K562 (cell line): Measurements from ENCODE around the gene ICAM3. TPM values are rescaled to one million over a fixed set of nuclear protein-coding genes. Genes with fewer than 3 reads are reported as not detected.

Experiments
- CBX2 ChIP-seq: fragments of 200-600 bp; sonication (generic); IDR thresholded peaks from one replicate; pipeline ENCODE4 v1.6.1; 2012; ENCODE audit warnings: mild to moderate bottlenecking, low read length, inconsistent platforms; ENCODE audit not compliant: insufficient read depth, poor library complexity, severe bottlenecking
- FOSL1 ChIP-seq: fragments of 200-800 bp; sonication (Bioruptor generic); conservative IDR thresholded peaks from 2 replicates; pipeline ENCODE4 v1.6.1; 2016; ENCODE audit warnings: missing genetic modification characterization, missing compliant biosample characterization
- GABPB1 ChIP-seq: sonication (generic); formaldehyde crosslinking; IDR thresholded peaks from 2 replicates; pipeline ENCODE4 v1.8.0; 2022; ENCODE audit warnings: mild to moderate bottlenecking, missing genetic modification reagents
- HDAC8 ChIP-seq: fragments of 450-650 bp; IDR thresholded peaks from 2 replicates; pipeline ENCODE4 v1.6.1; 2016; ENCODE audit warnings: mild to moderate bottlenecking, missing genetic modification characterization, moderate library complexity, missing compliant biosample characterization
- HEY1 ChIP-seq: fragments of 250-450 bp; sonication (Bioruptor Pico); IDR thresholded peaks from 2 replicates; pipeline ENCODE4 v1.5.0; 2020; ENCODE audit warnings: mild to moderate bottlenecking, moderate library complexity, borderline replicate concordance
- KLF16 ChIP-seq: IDR thresholded peaks from 2 replicates; pipeline ENCODE4 v1.6.1; 2016; ENCODE audit warnings: antibody characterized with exemption
- MYBL2 ChIP-seq, 2 experiments: fragments of 450-650 bp in 1 of 2; sonication (generic) in 1 of 2; formaldehyde crosslinking in 1 of 2; IDR thresholded peaks; 2 replicates each; pipeline versions ENCODE4 v1.6.1 to v1.8.1; 2017 to 2022; ENCODE audit warnings: borderline replicate concordance in 1 of 2, inconsistent platforms in 1 of 2, low read depth in 1 of 2, mild to moderate bottlenecking in 1 of 2, missing genetic modification reagents in 1 of 2, moderate library complexity in 1 of 2
- MYNN ChIP-seq, 2 experiments: sonication (generic); formaldehyde crosslinking in 1 of 2; IDR thresholded peaks; 2 replicates each; pipeline versions ENCODE4 v1.5.0 to v1.6.1; 2016 to 2020; ENCODE audit warnings: antibody characterized with exemption in 1 of 2, missing genetic modification reagents in 1 of 2
- RB1 ChIP-seq: fragments of 450-650 bp; IDR thresholded peaks from 2 replicates; pipeline ENCODE4 v1.6.1; 2017; ENCODE audit warnings: low read depth, mild to moderate bottlenecking
- TEAD4 ChIP-seq, 2 experiments: sonication (generic) in 1 of 2; formaldehyde crosslinking in 1 of 2; IDR thresholded peaks; 2 replicates each; pipeline versions ENCODE4 v1.6.1 to v1.8.0; 2012 to 2022; ENCODE audit warnings: borderline replicate concordance in 1 of 2, inconsistent platforms in 1 of 2, low read length in 1 of 2, mild to moderate bottlenecking in 1 of 2, missing genetic modification reagents in 1 of 2
- U2AF2 ChIP-seq: fragments of 200-400 bp; formaldehyde crosslinking; optimal IDR thresholded peaks from 2 replicates; pipeline ENCODE3; 2017; ENCODE audit warnings: low read depth, mild to moderate bottlenecking, low read length
- ZBTB9 ChIP-seq: fragments of 450-650 bp; formaldehyde crosslinking; IDR thresholded peaks from 2 replicates; pipeline ENCODE4 v1.4.0; 2020; ENCODE audit warnings: mild to moderate bottlenecking, moderate library complexity
- ZNF143 ChIP-seq: sonication (generic); formaldehyde crosslinking; IDR thresholded peaks from 2 replicates; pipeline ENCODE4 v1.9.0; 2022; ENCODE audit warnings: mild to moderate bottlenecking, missing genetic modification reagents
- ZNF561 ChIP-seq: fragments of 450-650 bp; formaldehyde crosslinking; conservative IDR thresholded peaks from 2 replicates; pipeline ENCODE4 v1.4.0; 2020; ENCODE audit warnings: mild to moderate bottlenecking, moderate library complexity
- ZNF695 ChIP-seq: fragments of 450-650 bp; formaldehyde crosslinking; IDR thresholded peaks from 2 replicates; pipeline ENCODE4 v1.4.0; 2020; ENCODE audit warnings: mild to moderate bottlenecking, moderate library complexity
- polyA plus RNA-seq, 8 experiments: library from polyadenylated mRNA; depleted of rRNA in 4 of 8; stranded (reverse) in 5 of 8; unstranded in 3 of 8; fragments of >200 nt; fragmentation: Nextera tagmentation in 2 of 8; fragmentation: Illumina TruSeq in 1 of 8; extraction: Ambion mirVana in 2 of 8; extraction: Trizol in 1 of 8; gene quantifications; 2 replicates each; pipeline versions ENCODE4 v1.2.1 to v1.2.3, GENCODE V29; 2011 to 2014; ENCODE audit warnings: inconsistent platforms in 1 of 8, missing spikeins in 1 of 8
- total RNA-seq, 7 experiments: library from RNA; depleted of rRNA in 6 of 7; stranded (reverse); fragments of >200 nt in 6 of 7; fragmentation: Illumina TruSeq in 2 of 7; extraction: Trizol in 2 of 7; gene quantifications; 2 replicates each; pipeline versions ENCODE4 v1.2.1 to v1.2.3, GENCODE V29; 2011 to 2021; ENCODE audit warnings: low replicate concordance in 1 of 7
- TF ChIP-seq, protein P1 (sequence below): fragments of 200-600 bp; sonication (generic); IDR thresholded peaks from one replicate; pipeline ENCODE4 v1.6.1; 2012; ENCODE audit warnings: mild to moderate bottlenecking, low read depth, low read length, inconsistent platforms

ICAM3 gene
- total and polyA plus RNA-seq, 9 of the 15 experiments (the other 6 are each of a cell fraction or from before 2014, with no cell fraction given), result 6.5 to 39.5 (median 24.2) TPM

DNA sequence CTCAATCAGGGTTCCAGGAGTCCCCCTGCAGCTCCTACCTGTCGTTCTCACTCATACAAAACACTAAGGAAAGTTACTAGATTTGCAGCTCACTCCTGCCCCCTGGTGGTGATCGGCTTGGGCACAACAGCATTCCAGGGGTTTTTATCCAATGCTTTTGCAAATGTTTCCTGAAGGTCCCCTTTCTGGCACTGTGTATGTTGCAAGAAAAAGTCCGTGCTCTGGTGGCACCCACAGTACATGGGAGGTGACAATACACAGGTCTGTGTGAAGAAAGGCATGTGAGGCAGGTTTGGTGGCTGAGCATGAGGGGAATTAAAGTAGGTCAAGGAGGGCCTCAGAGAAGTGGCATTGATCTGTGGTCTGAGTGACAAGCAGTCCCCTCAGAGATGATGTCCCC lies 49.5 kb upstream of the ICAM3 start (continued):
- TF ChIP-seq ZBTB9 (CRISPR knock-in tag) (no peak), KLF16 (0 out of 2 replicates have a peak, but pooled peaks have one; percentile 14), TEAD4 (IDR thresholded peaks at IDR 0.05; ENCODE audit: low read length) (peak; percentile 86), TEAD4 (CRISPR knock-in tag; IDR thresholded peaks at IDR 0.05; ENCODE audit: borderline replicate concordance) (no peak), ZNF143 (CRISPR knock-in tag) (no peak), U2AF2 (no peak), GABPB1 (CRISPR knock-in tag) (no peak), MYBL2 (IDR thresholded peaks at IDR 0.05; ENCODE audit: low read depth) (no peak), MYBL2 (CRISPR knock-in tag; IDR thresholded peaks at IDR 0.05; ENCODE audit: borderline replicate concordance) (no peak), MYNN (IDR thresholded peaks at IDR 0.05) (no peak), MYNN (CRISPR knock-in tag; IDR thresholded peaks at IDR 0.05) (no peak), HDAC8 (tag) (no peak), FOSL1 (tag) (no peak), RB1 (0 out of 2 replicates have a peak, but pooled peaks have one; percentile 12), ZNF561 (CRISPR knock-in tag) (no peak), CBX2 (no peak), HEY1 (CRISPR knock-in tag) (no peak), ZNF695 (CRISPR knock-in tag) (no peak)
- TF ChIP-seq, protein P1, sequence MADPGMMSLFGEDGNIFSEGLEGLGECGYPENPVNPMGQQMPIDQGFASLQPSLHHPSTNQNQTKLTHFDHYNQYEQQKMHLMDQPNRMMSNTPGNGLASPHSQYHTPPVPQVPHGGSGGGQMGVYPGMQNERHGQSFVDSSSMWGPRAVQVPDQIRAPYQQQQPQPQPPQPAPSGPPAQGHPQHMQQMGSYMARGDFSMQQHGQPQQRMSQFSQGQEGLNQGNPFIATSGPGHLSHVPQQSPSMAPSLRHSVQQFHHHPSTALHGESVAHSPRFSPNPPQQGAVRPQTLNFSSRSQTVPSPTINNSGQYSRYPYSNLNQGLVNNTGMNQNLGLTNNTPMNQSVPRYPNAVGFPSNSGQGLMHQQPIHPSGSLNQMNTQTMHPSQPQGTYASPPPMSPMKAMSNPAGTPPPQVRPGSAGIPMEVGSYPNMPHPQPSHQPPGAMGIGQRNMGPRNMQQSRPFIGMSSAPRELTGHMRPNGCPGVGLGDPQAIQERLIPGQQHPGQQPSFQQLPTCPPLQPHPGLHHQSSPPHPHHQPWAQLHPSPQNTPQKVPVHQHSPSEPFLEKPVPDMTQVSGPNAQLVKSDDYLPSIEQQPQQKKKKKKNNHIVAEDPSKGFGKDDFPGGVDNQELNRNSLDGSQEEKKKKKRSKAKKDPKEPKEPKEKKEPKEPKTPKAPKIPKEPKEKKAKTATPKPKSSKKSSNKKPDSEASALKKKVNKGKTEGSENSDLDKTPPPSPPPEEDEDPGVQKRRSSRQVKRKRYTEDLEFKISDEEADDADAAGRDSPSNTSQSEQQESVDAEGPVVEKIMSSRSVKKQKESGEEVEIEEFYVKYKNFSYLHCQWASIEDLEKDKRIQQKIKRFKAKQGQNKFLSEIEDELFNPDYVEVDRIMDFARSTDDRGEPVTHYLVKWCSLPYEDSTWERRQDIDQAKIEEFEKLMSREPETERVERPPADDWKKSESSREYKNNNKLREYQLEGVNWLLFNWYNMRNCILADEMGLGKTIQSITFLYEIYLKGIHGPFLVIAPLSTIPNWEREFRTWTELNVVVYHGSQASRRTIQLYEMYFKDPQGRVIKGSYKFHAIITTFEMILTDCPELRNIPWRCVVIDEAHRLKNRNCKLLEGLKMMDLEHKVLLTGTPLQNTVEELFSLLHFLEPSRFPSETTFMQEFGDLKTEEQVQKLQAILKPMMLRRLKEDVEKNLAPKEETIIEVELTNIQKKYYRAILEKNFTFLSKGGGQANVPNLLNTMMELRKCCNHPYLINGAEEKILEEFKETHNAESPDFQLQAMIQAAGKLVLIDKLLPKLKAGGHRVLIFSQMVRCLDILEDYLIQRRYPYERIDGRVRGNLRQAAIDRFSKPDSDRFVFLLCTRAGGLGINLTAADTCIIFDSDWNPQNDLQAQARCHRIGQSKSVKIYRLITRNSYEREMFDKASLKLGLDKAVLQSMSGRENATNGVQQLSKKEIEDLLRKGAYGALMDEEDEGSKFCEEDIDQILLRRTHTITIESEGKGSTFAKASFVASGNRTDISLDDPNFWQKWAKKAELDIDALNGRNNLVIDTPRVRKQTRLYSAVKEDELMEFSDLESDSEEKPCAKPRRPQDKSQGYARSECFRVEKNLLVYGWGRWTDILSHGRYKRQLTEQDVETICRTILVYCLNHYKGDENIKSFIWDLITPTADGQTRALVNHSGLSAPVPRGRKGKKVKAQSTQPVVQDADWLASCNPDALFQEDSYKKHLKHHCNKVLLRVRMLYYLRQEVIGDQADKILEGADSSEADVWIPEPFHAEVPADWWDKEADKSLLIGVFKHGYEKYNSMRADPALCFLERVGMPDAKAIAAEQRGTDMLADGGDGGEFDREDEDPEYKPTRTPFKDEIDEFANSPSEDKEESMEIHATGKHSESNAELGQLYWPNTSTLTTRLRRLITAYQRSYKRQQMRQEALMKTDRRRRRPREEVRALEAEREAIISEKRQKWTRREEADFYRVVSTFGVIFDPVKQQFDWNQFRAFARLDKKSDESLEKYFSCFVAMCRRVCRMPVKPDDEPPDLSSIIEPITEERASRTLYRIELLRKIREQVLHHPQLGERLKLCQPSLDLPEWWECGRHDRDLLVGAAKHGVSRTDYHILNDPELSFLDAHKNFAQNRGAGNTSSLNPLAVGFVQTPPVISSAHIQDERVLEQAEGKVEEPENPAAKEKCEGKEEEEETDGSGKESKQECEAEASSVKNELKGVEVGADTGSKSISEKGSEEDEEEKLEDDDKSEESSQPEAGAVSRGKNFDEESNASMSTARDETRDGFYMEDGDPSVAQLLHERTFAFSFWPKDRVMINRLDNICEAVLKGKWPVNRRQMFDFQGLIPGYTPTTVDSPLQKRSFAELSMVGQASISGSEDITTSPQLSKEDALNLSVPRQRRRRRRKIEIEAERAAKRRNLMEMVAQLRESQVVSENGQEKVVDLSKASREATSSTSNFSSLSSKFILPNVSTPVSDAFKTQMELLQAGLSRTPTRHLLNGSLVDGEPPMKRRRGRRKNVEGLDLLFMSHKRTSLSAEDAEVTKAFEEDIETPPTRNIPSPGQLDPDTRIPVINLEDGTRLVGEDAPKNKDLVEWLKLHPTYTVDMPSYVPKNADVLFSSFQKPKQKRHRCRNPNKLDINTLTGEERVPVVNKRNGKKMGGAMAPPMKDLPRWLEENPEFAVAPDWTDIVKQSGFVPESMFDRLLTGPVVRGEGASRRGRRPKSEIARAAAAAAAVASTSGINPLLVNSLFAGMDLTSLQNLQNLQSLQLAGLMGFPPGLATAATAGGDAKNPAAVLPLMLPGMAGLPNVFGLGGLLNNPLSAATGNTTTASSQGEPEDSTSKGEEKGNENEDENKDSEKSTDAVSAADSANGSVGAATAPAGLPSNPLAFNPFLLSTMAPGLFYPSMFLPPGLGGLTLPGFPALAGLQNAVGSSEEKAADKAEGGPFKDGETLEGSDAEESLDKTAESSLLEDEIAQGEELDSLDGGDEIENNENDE, result no peak
